Measurements from ENCODE around the gene AGAP2.
"Not testable (repeated sequence)": the region's sequence is repeated elsewhere in the genome, so short reads cannot be mapped to it uniquely, and the experiment has no call there.

AGAP2 gene

DNA sequence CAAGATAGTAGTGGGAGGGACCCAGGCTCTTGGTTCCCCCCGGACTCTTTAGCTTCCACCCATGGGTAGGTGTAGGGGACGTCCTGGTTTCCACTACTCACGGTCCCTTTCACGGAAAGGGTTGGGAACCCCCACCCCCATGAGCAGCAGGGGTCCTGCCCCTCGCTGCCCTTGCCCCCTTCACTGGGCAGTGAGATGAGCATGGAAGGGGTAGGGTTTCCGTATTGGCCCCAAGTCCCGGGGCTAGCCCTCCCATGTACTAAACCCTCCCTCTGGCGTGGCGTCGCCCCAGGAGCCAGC lies 12.7 kb downstream of the AGAP2 start:
- TF ChIP-seq, protein P1, sequence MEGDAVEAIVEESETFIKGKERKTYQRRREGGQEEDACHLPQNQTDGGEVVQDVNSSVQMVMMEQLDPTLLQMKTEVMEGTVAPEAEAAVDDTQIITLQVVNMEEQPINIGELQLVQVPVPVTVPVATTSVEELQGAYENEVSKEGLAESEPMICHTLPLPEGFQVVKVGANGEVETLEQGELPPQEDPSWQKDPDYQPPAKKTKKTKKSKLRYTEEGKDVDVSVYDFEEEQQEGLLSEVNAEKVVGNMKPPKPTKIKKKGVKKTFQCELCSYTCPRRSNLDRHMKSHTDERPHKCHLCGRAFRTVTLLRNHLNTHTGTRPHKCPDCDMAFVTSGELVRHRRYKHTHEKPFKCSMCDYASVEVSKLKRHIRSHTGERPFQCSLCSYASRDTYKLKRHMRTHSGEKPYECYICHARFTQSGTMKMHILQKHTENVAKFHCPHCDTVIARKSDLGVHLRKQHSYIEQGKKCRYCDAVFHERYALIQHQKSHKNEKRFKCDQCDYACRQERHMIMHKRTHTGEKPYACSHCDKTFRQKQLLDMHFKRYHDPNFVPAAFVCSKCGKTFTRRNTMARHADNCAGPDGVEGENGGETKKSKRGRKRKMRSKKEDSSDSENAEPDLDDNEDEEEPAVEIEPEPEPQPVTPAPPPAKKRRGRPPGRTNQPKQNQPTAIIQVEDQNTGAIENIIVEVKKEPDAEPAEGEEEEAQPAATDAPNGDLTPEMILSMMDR (IDR thresholded peaks at IDR 0.05), result no peak
- Mint-ChIP-seq H3K4me1 (peaks cover 11% of the 10 kb centered on the region), H3K27ac (no peak overlapping the region), H3K27me3 (ENCODE audit: low read depth, poor library complexity) (peaks cover 82% of the 10 kb centered on the region), H3K9me3 (peaks cover 3% of the 10 kb centered on the region), H3K36me3 (ENCODE audit: low read depth) (peaks cover 11% of the 10 kb centered on the region), H3K4me3 (no peak overlapping the region)
- no peak for DNase-seq

DNA sequence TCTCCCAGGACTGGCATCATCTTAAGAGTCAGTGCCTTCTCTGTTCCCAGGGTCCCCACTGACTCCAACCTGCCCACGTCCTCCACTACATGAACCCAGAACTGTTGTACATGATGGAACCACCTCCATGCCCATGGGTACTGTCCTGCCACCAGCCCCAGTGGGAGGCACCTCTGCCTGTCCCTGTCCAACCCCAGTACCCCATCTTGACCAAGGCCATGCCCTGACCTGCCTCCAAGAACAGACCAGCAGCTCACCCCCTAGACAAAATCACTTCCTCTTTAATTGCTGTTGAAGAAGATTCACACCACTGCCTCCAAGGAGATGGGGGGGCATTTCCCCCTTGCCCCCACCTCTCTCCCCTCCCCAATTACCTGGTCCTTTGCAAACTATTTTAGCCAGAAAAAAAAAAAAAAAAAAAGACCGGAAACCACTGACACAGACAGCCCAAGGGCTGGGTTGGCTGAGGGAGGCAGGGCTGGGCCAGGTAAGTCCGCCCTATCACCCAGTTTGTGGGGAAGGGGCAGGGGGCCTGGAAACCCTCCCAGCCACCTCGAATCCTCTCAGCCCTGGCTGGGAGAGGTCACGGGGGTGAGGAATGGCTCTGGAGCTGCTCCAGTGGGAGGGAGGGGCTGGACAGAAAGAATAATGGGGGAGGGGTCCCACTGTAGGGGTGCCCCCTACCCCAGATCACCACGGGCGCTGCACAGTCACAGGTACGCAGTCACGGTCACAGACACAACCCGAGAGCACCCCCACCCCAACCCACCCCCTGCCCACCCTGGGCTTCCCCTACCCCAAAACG lies 13.4 kb downstream of the AGAP2 start:
- Mint-ChIP-seq H3K4me1 (peaks cover 11% of the 10 kb centered on the region), H3K27me3 (ENCODE audit: low read depth, poor library complexity) (peaks cover 75% of the 10 kb centered on the region), H3K36me3 (ENCODE audit: low read depth) (peaks cover 17% of the 10 kb centered on the region), H3K9me3 (peaks cover 3% of the 10 kb centered on the region), H3K27ac (no peak overlapping the region), H3K4me3 (no peak overlapping the region)
- TF ChIP-seq, protein P1 (IDR thresholded peaks at IDR 0.05), result no peak
- DNase-seq, result no peak

DNA sequence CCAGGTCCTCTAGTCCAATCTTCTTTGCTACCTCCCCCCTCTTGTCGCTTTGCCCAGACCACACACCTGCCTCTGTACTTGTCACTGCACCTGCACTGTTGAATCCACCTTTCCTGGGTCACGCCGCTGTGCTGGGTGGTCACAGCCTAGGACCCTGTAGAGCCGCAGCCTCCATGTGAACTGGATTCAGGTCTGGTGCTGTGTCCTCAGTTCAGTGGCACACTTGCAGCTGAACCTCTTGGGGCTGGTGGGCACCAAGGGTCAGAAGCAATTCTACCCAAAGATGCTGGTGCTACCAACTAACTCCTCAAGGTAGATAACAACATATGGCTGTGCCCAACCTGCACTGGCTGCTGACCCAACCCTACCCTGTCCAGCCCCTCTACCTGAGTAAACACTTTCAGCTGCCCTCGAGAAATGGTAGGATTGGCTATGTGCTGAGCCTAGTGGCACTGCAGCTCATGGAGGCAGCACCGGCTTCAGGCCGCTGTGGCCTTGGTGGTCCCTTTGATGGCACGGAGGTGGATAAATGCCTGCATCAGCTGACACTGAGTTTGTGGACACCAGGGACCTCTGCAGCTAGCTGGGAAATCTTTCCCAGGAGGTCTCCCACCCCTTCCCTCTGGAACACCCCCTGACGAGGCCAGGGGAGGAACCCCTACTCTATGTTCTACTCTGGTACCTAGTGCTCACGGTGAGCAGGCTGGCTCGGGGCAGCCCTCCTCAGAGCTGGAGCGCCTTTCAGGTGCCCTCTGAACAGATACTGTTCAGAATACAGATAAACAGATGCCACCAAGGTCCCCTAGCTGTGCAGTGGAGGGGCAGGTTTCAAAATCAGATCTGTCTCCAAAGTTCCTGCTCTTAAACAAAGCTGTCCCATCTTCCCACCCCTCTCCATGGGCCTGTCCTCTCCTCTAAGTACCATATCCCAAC lies 14.3 kb downstream of the AGAP2 start:
- DNase-seq, result no peak
- Mint-ChIP-seq H3K9me3 (peaks cover 3% of the 10 kb centered on the region), H3K36me3 (ENCODE audit: low read depth) (peaks cover 26% of the 10 kb centered on the region), H3K4me1 (peaks cover 11% of the 10 kb centered on the region), H3K27ac (no peak overlapping the region), H3K27me3 (ENCODE audit: low read depth, poor library complexity) (peaks cover 67% of the 10 kb centered on the region), H3K4me3 (no peak overlapping the region)
- TF ChIP-seq, protein P1 (IDR thresholded peaks at IDR 0.05), result no peak

DNA sequence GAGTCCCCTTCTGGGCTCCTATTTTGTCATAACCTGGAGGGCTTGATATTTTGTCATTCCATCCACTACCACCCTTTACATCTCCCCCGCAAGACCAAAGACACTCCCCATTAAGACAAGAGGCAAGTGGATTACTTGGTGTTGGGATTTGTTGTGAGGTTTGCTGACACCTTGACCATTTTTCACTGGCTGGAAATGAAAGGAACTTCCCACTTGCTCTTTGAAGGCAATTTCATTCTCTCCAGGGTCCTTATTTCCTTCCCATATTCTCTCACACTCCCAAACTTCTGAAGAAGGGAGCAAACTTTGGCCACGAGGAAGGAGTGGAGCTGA lies 14.9 kb downstream of the AGAP2 start:
- H3K36me3 Mint-ChIP-seq (ENCODE audit: low read depth), result peaks cover 31% of the 10 kb centered on the region
- peaks cover 3% of the 10 kb centered on the region for H3K9me3 Mint-ChIP-seq
- TF ChIP-seq, protein P1 (IDR thresholded peaks at IDR 0.05), result no peak
- H3K27ac Mint-ChIP-seq, result no peak overlapping the region
- peaks cover 11% of the 10 kb centered on the region for H3K4me1 Mint-ChIP-seq
- H3K4me3 Mint-ChIP-seq, result no peak overlapping the region
- DNase-seq, result no peak
- H3K27me3 Mint-ChIP-seq (ENCODE audit: low read depth, poor library complexity), result peaks cover 60% of the 10 kb centered on the region

DNA sequence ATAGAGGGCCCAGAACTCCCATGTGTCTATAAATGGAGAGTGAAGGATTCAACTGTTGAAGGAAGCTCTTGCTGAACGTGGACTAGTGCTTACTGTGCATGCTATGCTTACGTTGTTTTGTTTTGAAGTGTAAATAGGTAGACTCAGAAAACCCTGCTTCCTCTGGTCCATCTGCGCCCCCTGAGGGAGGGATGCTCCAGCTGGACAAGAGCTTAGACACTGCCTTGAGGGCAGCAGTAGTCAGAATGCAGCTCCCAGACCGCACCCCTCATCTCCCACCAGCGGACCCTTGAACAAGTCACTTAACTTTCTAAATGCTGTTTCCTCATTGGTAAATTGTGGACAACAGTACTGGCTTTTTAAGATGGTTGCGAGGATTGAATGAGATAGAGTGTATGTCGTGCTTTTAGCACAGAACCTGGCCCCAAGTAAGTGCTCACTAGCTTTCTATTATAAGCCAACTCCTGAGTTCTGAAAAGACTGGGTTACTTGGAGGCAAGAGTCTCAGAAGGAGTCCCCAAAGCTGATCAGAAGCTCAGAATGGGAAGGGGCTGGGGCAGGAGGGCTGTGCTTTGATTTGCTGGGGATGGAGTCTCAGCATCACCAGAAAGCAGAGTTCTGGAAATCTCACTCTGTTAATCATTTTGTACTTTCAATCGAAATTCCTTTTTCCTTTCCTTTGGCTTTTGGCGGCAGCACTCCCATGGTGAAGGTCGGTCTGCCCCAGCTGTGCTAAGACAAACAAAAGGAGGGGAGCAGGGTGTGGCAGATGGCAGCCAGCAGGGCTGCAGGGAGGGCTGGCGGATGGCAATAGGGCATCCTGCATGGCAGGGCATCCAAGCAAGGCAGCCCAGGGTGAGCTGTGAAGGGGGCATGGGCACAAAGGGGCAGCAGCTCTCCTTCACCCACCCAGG lies 15.6 kb downstream of the AGAP2 start:
- no peak overlapping the region for H3K4me3 Mint-ChIP-seq
- DNase-seq, result no peak
- TF ChIP-seq, protein P1 (IDR thresholded peaks at IDR 0.05), result no peak

DNA sequence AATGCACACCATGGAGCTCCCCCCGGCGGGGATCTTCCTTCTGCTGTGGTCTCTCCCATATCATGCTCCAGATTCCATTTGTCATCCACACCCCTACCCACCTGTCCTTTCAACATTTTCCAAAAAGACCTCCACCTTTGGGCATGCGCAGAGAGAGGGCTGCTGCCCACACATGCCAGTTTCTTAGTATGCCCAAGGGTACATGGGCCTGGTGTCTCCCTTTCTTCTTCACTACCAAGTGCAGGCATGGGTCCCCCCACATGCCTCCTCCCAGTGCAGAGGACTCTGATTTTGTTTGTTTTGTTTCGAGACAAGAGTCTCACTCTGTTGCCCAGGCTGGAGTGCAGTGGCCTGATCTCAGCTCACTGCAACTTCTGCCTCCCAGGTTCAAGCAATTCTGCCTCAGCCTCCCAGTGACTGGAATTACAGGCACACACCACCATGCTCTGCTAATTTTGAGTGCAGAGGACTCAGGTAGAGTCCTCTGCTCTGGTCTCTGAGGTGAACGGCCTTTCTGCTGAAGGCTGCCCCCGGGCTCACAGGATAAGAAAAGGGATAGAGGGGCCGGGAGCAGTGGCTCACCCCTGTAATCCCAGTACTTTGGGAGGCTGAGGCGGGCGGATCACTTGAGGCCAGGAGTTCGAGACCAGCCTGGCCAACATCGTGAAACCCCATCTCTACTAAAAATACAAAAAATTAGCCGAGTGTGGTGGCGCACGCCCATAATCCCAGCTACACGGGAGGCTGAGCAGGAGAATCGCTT lies 16.5 kb downstream of the AGAP2 start:
- H3K9me3 Mint-ChIP-seq, H3K4me3 Mint-ChIP-seq, H3K27ac Mint-ChIP-seq, H3K4me1 Mint-ChIP-seq, DNase-seq: not testable (repeated sequence)
- peaks cover 38% of the 10 kb centered on the region for H3K36me3 Mint-ChIP-seq (ENCODE audit: low read depth)
- peaks cover 44% of the 10 kb centered on the region for H3K27me3 Mint-ChIP-seq (ENCODE audit: low read depth, poor library complexity)

More for the DNA sequence above, 15.6 kb downstream of the AGAP2 start:
- peaks cover 35% of the 10 kb centered on the region for H3K36me3 Mint-ChIP-seq (ENCODE audit: low read depth)
- no peak overlapping the region for H3K27ac Mint-ChIP-seq
- peaks cover 3% of the 10 kb centered on the region for H3K9me3 Mint-ChIP-seq
- H3K27me3 Mint-ChIP-seq (ENCODE audit: low read depth, poor library complexity), result peaks cover 54% of the 10 kb centered on the region
- peaks cover 10% of the 10 kb centered on the region for H3K4me1 Mint-ChIP-seq

All from nephron progenitor cell (in vitro differentiated cells).